AG20443 (cell line): ENCODE results near the gene PRDM16.

ENCODE experiments used
- DNase-seq: peaks from one replicate; pipeline ENCODE4 v3.0.0; 2012; ENCODE audit warnings: low spot score, mixed read lengths

The PRDM16 gene

GRCh38 chr1:3413975-3414710 lies 345.1 kb downstream of the PRDM16 start:
- no peak for DNase-seq

- DNase-seq = no peak
Observed at GRCh38 chr1:3415260-3416090, 346.5 kb downstream of the PRDM16 start.

DNA sequence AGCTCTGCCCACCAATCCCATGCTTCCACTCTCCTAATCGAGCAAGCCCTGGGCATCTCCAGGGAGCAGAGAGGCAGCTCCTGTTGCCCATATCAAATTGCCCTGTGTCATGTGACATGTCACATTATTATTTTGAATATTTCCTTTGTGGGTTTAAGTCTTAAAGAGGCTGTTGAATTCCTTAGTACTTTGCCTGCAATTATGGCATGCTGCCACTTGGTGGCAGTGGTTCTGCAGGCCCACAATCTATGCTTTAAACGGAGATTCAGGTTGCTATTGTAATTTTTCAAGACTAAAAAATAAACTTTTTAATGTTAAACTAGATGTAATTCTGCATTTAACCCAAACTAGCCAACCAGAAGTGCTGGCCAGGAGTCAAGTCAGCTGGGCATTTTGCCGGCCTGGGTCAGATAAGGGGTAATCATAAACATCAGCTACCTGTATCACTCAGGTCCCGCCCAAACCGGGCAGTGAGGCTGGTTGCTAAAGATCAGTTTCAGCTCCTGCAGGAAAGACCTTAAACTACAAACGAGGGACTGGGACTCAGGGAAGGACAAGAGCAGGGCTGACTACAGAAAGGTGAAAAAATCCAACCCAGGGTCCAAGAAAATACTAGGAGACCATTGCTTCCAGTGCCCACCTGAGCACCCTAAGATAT lies 348.2 kb downstream of the PRDM16 start:
- no peak for DNase-seq

DNA sequence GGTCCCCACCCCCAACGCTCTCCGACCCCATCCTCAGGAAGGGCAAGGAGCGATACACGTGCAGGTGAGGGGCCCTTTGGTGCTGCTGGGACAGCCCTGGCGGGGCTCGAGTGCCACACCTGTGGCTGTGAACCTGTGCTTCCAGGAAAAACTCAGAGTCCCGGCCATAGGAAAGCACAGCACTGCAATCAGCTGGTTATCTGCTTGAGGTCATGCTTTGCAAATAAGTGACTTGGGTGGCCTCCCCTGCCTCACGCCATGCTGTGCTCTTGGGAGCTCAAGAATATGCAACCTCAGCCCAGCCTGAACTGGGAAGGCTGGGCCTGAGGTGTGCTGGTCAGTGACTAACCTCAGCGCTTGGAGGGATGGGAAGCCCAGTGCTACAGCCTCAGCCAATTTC lies 348.9 kb downstream of the PRDM16 start:
- no peak for DNase-seq

DNA sequence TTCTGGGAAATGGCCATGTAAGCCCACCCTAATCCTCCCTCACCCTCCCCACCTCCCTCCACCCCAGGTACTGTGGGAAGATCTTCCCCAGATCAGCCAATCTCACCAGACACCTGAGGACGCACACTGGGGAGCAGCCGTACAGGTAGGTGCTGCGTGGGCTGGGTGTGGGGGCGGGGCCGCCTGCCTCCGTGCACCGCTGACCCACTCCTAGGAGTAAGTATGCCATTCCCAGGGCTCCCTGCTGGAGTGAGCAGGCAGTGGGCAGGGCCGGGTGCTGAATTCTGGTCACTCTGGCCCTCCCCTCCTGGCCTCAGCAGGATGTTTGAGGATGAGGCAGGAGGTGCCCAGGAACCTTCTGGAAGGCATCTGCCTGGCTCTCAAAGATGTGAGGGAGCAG lies 349.6 kb downstream of the PRDM16 start:
- no peak for DNase-seq

GRCh38 chr1:3419415-3420204 lies 350.6 kb downstream of the PRDM16 start:
- peak; percentile 79 for DNase-seq

GRCh38 chr1:3420218-3420951 lies 351.4 kb downstream of the PRDM16 start:
- no peak for DNase-seq

- no peak for DNase-seq
Observed at GRCh38 chr1:3422638-3423037, 353.6 kb downstream of the PRDM16 start.

GRCh38 chr1:3423245-3423829 lies 354.3 kb downstream of the PRDM16 start:
- DNase-seq = no peak

GRCh38 chr1:3423896-3424611 lies 355.1 kb downstream of the PRDM16 start:
- no peak for DNase-seq

GRCh38 chr1:3425486-3426215 lies 356.6 kb downstream of the PRDM16 start:
- DNase-seq = no peak

GRCh38 chr1:3426956-3427535 lies 358.0 kb downstream of the PRDM16 start:
- no peak for DNase-seq

GRCh38 chr1:3427711-3428704 lies 359.0 kb downstream of the PRDM16 start:
- no peak for DNase-seq

DNA sequence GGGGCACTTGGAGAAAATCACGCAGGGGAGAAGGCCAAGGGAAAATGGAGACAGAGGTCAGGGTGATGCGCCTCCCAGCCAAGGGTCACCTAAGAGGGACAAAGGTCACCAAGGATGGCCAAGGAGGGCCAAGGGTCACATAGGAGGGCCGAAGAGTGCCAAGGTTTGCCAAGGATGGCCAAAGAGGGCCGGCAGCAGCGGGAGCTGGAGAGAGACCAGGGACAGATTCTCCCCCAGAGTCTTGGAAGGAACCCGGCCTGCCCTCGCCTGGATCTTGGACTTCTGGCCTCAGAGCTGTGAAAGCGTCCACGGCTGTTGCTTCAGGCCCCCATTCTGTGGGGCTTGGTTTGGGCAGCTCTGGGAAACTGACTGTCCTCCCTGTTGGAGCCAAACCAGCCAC lies 359.9 kb downstream of the PRDM16 start:
- DNase-seq = no peak

DNA sequence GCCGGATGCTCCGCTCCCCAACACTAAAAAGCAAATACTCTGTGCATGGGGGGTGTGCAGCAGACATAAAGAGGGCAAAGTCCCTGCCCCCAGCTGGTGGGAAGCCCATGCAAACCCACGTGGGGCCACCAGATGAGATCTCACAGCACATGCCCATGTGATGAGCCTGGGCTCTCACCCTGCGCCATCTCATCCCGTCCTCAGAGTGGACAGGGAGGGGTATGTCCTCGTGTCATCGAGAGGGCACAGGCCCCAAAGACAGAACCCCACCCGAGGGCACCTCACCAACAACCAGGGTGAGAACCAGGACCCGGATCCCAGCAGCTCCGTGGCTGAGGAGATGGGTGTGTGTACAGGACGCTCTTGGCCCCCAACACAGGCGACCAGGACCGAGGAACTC lies 360.3 kb downstream of the PRDM16 start:
- DNase-seq = no peak

- DNase-seq = no peak
Observed at GRCh38 chr1:3429766-3430165, 360.8 kb downstream of the PRDM16 start.

DNA sequence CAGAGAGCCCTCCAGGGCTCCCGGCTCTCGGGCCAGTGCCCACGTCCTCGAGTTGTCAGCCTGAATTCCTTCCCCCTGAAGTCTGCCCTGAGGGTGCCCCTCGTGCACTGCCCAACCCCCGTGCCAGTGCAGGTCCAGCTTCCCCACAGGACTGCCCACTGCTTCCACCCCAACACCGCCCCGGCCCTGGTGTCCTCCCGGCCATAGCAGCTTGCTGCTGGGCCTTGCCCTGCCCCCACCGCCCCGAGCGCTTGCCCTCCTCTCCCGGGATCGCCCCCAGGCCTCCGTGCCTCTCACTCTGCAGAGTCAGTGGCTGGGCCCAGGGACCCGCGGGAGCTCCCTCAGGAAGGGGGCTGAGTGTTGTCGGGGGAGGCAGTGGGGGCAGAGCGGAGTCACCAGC lies 361.4 kb downstream of the PRDM16 start:
- DNase-seq = no peak

DNA sequence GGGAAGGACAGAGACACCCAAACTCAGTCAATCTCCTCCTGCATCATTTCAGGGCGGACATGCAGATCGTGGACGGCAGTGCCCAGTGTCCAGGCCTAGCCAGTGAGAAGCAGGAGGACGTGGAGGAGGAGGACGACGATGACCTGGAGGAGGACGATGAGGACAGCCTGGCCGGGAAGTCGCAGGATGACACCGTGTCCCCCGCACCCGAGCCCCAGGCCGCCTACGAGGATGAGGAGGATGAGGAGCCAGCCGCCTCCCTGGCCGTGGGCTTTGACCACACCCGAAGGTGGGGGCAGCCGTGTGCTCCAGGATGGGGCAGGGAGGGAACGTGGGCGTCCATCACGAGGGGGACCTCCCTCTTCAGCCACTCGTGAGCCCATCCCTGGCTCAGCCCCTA lies 361.8 kb downstream of the PRDM16 start:
- no peak for DNase-seq
